ENCODE measurements around the gene ZNF180.
"Not testable (repeated sequence)": the region's sequence is repeated elsewhere in the genome, so short reads cannot be mapped to it uniquely, and the experiment has no call there.

The ZNF180 gene

GRCh38 chr19:44499559-44499958, 763 bp downstream of the ZNF180 start:
- H3K9me3 ChIP-seq (ENCODE audit: control insufficient read depth, insufficient read depth, low read length): peaks cover 1% of the 10 kb centered on the region; the same call in 1 of the 2 replicates
- H3K4me1 ChIP-seq (ENCODE audit: control insufficient read depth, insufficient read depth, low read length): peaks cover 1% of the 10 kb centered on the region; the same call in 1 of the 2 replicates
- H3K4me3 ChIP-seq (ENCODE audit: low read length): peak overlapping the region; percentile 88; the same call in 1 of the 2 replicates
- DNase-seq (ENCODE audit: low read depth, low spot score): no peak
- no peaks in the 10 kb centered on the region for H3K27me3 ChIP-seq (ENCODE audit: control insufficient read depth, insufficient read depth, low read length)
- no CpG with 5 or more reads among the region's 6 CpGs for WGBS (ENCODE audit: insufficient coverage, insufficient read length)
- H3K36me3 ChIP-seq (ENCODE audit: control insufficient read depth, insufficient read depth, low read length): peaks cover 8% of the 10 kb centered on the region
- H3K27ac ChIP-seq (ENCODE audit: low read length): no peak overlapping the region

- whole genome bisulfite sequencing (ENCODE audit: insufficient coverage, insufficient read length): no CpG with 5 or more reads among the region's 9 CpGs
- Histone ChIP-seq H3K27ac (ENCODE audit: low read length) (no peak overlapping the region), H3K27me3 (ENCODE audit: control insufficient read depth, insufficient read depth, low read length) (no peaks in the 10 kb centered on the region), H3K4me3 (ENCODE audit: low read length) (no peak overlapping the region; the same call in 1 of the 2 replicates), H3K9me3 (ENCODE audit: control insufficient read depth, insufficient read depth, low read length) (peaks cover 1% of the 10 kb centered on the region; the same call in 1 of the 2 replicates), H3K36me3 (ENCODE audit: control insufficient read depth, insufficient read depth, low read length) (peaks cover 13% of the 10 kb centered on the region), H3K4me1 (ENCODE audit: control insufficient read depth, insufficient read depth, low read length) (peaks cover 1% of the 10 kb centered on the region; the same call in 1 of the 2 replicates)
- no peak for DNase-seq (ENCODE audit: low read depth, low spot score)
These were observed 1.3 kb downstream of the ZNF180 start for GRCh38 chr19:44498988-44499387.

- Histone ChIP-seq H3K4me3 (ENCODE audit: low read length) (no peak overlapping the region), H3K36me3 (ENCODE audit: control insufficient read depth, insufficient read depth, low read length) (peaks cover 23% of the 10 kb centered on the region), H3K9me3 (ENCODE audit: control insufficient read depth, insufficient read depth, low read length) (peaks cover 1% of the 10 kb centered on the region)
These were observed 3.6 kb downstream of the ZNF180 start for GRCh38 chr19:44496711-44497110.

DNA sequence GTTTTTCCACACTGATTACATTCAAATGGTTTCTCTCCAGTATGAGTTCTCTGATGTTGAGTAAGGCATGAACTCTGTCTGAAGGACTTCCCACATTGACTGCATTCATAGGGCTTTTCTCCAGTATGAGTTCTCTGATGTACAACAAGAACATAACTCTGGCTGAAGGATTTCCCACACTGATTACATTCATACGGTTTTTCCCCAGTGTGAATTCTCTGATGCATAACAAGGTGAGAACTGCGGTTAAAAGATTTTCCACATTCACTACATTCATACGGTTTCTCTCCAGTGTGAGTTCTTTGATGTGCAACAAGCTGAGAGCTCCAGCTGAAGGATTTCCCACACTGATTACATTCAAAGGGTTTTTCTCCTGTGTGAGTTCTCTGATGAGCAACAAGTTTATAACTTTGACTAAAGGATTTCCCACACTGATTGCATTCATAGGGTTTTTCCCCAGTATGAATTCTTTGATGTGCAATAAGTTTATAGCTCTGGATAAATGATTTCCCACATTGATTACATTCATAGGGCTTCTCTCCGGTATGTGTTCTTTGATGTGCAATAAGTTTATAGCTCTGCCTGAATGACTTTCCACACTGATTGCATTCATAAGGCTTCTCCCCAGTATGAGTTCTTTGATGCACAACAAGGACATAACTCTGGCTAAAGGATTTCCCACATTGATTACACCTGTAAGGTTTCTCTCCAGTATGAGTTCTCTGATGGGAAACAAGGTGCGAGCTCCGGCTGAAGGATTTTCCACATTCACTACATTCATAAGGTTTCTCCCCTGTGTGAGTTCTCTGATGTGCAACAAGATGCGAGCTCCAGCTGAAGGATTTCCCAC, 23.5 kb downstream of the ZNF180 start:
- Histone ChIP-seq H3K27ac (ENCODE audit: low read length) (no peak overlapping the region), H3K4me1 (ENCODE audit: control insufficient read depth, insufficient read depth, low read length) (no peaks in the 10 kb centered on the region), H3K36me3 (ENCODE audit: control insufficient read depth, insufficient read depth, low read length) (peaks cover 30% of the 10 kb centered on the region; the same call in 1 of the 2 replicates), H3K4me3 (ENCODE audit: low read length) (no peak overlapping the region), H3K9me3 (ENCODE audit: control insufficient read depth, insufficient read depth, low read length) (peaks cover 43% of the 10 kb centered on the region), H3K27me3 (ENCODE audit: control insufficient read depth, insufficient read depth, low read length) (no peaks in the 10 kb centered on the region)
- no peak for DNase-seq (ENCODE audit: low read depth, low spot score)
- no CpG with 5 or more reads among the region's 7 CpGs for WGBS (ENCODE audit: insufficient coverage, insufficient read length)

More at GRCh38 chr19:44496711-44497110, 3.6 kb downstream of the ZNF180 start:
- Histone ChIP-seq H3K27ac (ENCODE audit: low read length) (no peak overlapping the region), H3K4me1 (ENCODE audit: control insufficient read depth, insufficient read depth, low read length) (peaks cover 1% of the 10 kb centered on the region; the same call in 1 of the 2 replicates), H3K27me3 (ENCODE audit: control insufficient read depth, insufficient read depth, low read length) (no peaks in the 10 kb centered on the region; the same call in 1 of the 2 replicates)
- no CpG with 5 or more reads among the region's 1 CpG for WGBS (ENCODE audit: insufficient coverage, insufficient read length)
- DNase-seq (ENCODE audit: low read depth, low spot score): no peak

DNA sequence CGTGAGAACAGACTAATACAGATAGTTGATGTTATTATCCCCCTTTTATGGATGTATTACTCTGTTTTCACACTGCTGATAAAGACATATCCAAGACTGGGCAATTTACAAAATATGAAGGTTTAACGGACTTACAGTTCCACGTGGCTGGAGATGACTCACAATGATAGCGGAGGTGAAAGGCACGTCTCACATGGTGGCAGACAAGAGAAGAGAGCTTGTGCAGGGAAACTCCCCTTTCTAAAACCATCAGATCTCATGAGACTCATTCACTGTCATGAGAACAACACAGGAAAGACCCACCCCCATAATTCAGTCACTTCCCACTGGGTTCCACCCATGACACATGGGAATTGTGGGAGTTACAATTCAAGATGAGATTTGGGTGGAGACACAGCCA, 31.6 kb downstream of the ZNF180 start:
- not testable (repeated sequence) for H3K9me3 ChIP-seq (ENCODE audit: control insufficient read depth, insufficient read depth, low read length); H3K36me3 ChIP-seq (ENCODE audit: control insufficient read depth, insufficient read depth, low read length); H3K4me3 ChIP-seq (ENCODE audit: low read length); H3K27me3 ChIP-seq (ENCODE audit: control insufficient read depth, insufficient read depth, low read length); H3K27ac ChIP-seq (ENCODE audit: low read length); H3K4me1 ChIP-seq (ENCODE audit: control insufficient read depth, insufficient read depth, low read length); DNase-seq (ENCODE audit: low read depth, low spot score)
- WGBS (ENCODE audit: insufficient coverage, insufficient read length): no CpG with 5 or more reads among the region's 5 CpGs

DNA sequence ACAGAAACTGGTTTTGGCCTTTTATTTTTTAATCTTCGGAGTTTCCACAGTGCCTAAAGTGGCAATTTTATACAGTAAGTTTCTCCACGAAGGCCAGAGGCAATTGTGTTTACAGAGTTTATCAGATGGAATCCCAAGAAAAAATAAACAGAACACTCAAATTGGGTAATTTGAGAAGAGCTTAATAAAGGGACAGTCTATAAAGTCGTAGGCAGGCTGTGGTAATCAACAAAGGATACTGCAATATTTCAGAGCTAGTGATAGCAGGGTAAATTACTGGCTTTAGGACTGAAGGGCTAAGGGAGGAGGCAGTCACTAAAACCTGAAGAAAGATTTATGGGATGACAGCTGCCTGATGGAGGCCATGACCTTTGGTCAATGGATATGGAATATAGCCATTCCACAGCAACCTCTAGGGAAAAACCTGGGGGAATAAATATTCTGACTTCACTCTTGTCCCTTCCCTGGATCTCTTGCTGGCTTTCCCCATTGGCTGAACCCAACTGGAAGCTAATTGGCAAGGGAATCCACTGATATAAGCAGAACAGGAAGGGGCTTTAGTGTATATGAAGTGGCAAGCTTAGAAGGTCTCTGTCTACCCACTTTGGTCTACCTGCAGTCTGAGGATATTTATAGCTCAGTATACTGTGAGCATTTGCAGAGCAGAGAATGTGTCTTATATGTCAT, 37.6 kb downstream of the ZNF180 start:
- not testable (repeated sequence) for H3K4me1 ChIP-seq (ENCODE audit: control insufficient read depth, insufficient read depth, low read length); H3K36me3 ChIP-seq (ENCODE audit: control insufficient read depth, insufficient read depth, low read length); H3K9me3 ChIP-seq (ENCODE audit: control insufficient read depth, insufficient read depth, low read length); H3K27me3 ChIP-seq (ENCODE audit: control insufficient read depth, insufficient read depth, low read length); H3K4me3 ChIP-seq (ENCODE audit: low read length); H3K27ac ChIP-seq (ENCODE audit: low read length); DNase-seq (ENCODE audit: low read depth, low spot score)
- WGBS (ENCODE audit: insufficient coverage, insufficient read length): no CpG with 5 or more reads among the region's 3 CpGs

GRCh38 chr19:44456016-44456415, 44.3 kb downstream of the ZNF180 start:
- not testable (repeated sequence) for H3K27me3 ChIP-seq (ENCODE audit: control insufficient read depth, insufficient read depth, low read length); DNase-seq (ENCODE audit: low read depth, low spot score); H3K9me3 ChIP-seq (ENCODE audit: control insufficient read depth, insufficient read depth, low read length); H3K4me3 ChIP-seq (ENCODE audit: low read length); H3K27ac ChIP-seq (ENCODE audit: low read length); H3K36me3 ChIP-seq (ENCODE audit: control insufficient read depth, insufficient read depth, low read length); H3K4me1 ChIP-seq (ENCODE audit: control insufficient read depth, insufficient read depth, low read length)
- WGBS (ENCODE audit: insufficient coverage, insufficient read length): no CpG with 5 or more reads among the region's 13 CpGs

DNA sequence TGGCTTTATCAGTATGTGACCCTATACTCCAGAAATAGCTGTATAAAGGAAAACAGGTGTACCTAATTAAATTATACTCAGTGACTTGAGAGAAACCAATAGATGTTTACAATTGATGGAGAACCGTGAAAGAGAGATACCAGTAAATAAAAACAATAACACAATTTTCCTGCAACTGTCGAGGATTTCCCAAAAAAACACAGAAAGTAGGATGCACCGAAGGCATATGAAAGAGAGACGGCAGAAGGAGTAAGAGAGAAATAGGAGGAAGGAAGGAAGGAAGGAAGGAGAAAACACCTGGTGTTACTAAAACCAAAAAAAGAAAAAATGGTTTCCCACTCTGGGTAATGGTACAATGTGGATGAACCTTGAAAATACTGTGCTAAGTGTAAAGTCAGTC, 45.2 kb downstream of the ZNF180 start:
- no peaks in the 10 kb centered on the region for H3K4me1 ChIP-seq (ENCODE audit: control insufficient read depth, insufficient read depth, low read length)
- no peaks in the 10 kb centered on the region for H3K27me3 ChIP-seq (ENCODE audit: control insufficient read depth, insufficient read depth, low read length)
- peaks cover 3% of the 10 kb centered on the region for H3K9me3 ChIP-seq (ENCODE audit: control insufficient read depth, insufficient read depth, low read length)
- no peak overlapping the region for H3K4me3 ChIP-seq (ENCODE audit: low read length)
- H3K36me3 ChIP-seq (ENCODE audit: control insufficient read depth, insufficient read depth, low read length): no peaks in the 10 kb centered on the region
- no CpG with 5 or more reads among the region's 4 CpGs for WGBS (ENCODE audit: insufficient coverage, insufficient read length)
- no peak overlapping the region for H3K27ac ChIP-seq (ENCODE audit: low read length)
- DNase-seq (ENCODE audit: low read depth, low spot score): no peak

GRCh38 chr19:44452367-44452766, 48.0 kb downstream of the ZNF180 start:
- WGBS (ENCODE audit: insufficient coverage, insufficient read length): no CpG with 5 or more reads among the region's 4 CpGs
- H3K36me3 ChIP-seq (ENCODE audit: control insufficient read depth, insufficient read depth, low read length): no peaks in the 10 kb centered on the region
- H3K9me3 ChIP-seq (ENCODE audit: control insufficient read depth, insufficient read depth, low read length): peaks cover 3% of the 10 kb centered on the region
- DNase-seq (ENCODE audit: low read depth, low spot score): no peak
- no peaks in the 10 kb centered on the region for H3K27me3 ChIP-seq (ENCODE audit: control insufficient read depth, insufficient read depth, low read length)
- no peak overlapping the region for H3K27ac ChIP-seq (ENCODE audit: low read length)
- no peak overlapping the region for H3K4me3 ChIP-seq (ENCODE audit: low read length)
- H3K4me1 ChIP-seq (ENCODE audit: control insufficient read depth, insufficient read depth, low read length): no peaks in the 10 kb centered on the region

- no peaks in the 10 kb centered on the region for H3K36me3 ChIP-seq (ENCODE audit: control insufficient read depth, insufficient read depth, low read length)
- DNase-seq (ENCODE audit: low read depth, low spot score): no peak
- peaks cover 3% of the 10 kb centered on the region for H3K9me3 ChIP-seq (ENCODE audit: control insufficient read depth, insufficient read depth, low read length)
- H3K27me3 ChIP-seq (ENCODE audit: control insufficient read depth, insufficient read depth, low read length): no peaks in the 10 kb centered on the region
- no peak overlapping the region for H3K27ac ChIP-seq (ENCODE audit: low read length)
- H3K4me1 ChIP-seq (ENCODE audit: control insufficient read depth, insufficient read depth, low read length): no peaks in the 10 kb centered on the region
- WGBS (ENCODE audit: insufficient coverage, insufficient read length): no CpG with 5 or more reads among the region's 18 CpGs
- no peak overlapping the region for H3K4me3 ChIP-seq (ENCODE audit: low read length)
These were observed 48.6 kb downstream of the ZNF180 start for GRCh38 chr19:44451687-44452086.
